NCI-H2029 (cell line): ENCODE data around the gene TBATA.
"Not testable (repeated sequence)": the region's sequence is repeated elsewhere in the genome, so short reads cannot be mapped to it uniquely, and the experiment has no call there.

ENCODE experiments used
- DNase-seq: peaks from one replicate; lab custom pipeline; 2025; lab: John Stamatoyannopoulos, UW

The TBATA gene

GRCh38 chr10:70779088-70779487 lies 6.1 kb downstream of the TBATA start:
- no peak for DNase-seq

GRCh38 chr10:70778267-70778924 lies 6.8 kb downstream of the TBATA start:
- DNase-seq = no peak

GRCh38 chr10:70777063-70777875 lies 7.9 kb downstream of the TBATA start:
- DNase-seq = no peak

GRCh38 chr10:70776455-70777005 lies 8.6 kb downstream of the TBATA start:
- DNase-seq = no peak

GRCh38 chr10:70775679-70776454 lies 9.3 kb downstream of the TBATA start:
- DNase-seq = no peak

DNA sequence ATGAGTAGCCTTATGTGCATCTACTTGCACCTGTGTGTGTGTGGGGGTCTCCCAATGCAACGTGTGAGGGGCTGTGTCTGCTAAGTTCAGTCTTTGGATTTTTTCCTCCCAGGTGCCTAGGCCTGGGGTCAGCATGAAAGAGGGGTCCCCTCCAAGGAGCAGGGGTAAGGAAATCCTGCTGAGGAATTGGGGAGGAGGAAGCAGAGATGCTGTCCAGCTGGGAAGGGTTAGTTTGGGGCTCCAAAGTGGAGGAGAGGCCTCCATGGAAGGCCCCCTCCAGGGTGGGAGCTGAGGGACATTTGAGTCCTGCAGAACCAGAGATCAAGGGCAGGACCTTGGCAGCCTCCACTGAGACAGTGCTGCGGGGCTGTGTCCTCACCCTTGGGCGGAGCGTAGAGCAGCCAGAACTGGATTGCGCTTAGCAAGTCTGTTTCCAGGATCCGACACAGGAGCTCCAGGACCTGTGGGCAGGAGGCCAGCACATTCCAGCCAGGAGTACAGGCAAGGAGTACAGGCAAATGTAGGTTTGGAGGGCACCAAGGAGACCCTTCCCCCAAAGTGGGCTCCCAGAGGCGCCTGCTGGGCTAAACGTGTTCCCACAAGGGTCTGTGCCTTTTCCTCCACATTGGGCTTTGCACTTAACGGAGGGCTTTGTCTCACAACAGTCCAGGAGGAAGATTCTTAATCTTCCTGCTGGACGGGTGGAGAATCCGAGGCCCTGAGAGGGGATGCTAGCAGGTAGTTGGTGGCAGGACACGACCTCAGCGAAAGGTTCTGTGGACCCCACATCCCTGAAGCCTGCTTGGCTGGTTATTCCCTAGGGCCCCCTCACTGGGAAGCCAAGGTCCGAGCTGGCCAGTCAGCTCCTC lies 10.1 kb downstream of the TBATA start:
- no peak for DNase-seq

GRCh38 chr10:70773965-70774809 lies 11.0 kb downstream of the TBATA start:
- DNase-seq = no peak

DNA sequence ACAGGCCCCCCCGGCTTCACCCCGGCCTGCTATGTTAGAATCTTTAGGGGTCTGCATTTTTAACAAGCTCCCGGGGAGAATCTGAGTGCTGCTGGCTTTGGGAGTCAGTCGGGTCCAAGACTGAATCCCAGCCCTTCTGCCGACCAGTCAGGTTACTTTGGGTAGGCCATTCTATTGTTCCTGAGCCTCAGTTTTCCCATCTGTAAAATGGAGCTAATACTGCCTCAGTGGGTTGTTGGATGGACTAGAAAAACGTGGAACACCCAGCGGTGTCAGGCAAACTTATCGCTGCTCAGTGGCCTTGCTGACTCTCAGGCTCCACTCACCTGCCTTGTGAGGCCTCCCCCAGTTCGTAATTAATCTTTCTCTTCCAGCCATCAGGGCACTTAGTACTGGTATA lies 11.7 kb downstream of the TBATA start:
- no peak for DNase-seq

- no peak for DNase-seq
Measured at GRCh38 chr10:70772627-70773026, 12.6 kb downstream of the TBATA start.

- DNase-seq = no peak
Measured at GRCh38 chr10:70771311-70772194, 13.6 kb downstream of the TBATA start.

GRCh38 chr10:70770516-70770915 lies 14.7 kb downstream of the TBATA start:
- DNase-seq = not testable (repeated sequence)

DNA sequence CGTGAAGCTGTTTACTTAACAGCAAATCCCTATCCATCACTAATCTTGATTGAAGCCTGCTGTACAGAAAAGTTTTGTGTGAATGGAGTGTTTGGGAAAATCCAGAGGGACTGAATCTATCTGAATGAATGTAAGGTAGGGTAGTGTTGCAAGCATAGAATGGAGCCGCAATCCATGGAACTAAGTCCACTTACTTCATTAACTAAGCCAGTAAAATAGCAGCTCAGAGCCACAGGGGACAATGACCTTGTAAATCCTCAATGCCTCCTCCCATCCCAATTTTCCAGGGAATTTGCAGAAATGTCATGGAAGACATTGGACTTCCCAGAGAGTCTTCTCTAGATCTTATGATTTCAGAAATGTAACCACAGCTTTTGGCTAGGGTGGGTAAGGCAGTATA lies 15.2 kb downstream of the TBATA start:
- no peak for DNase-seq

GRCh38 chr10:70769121-70769520 lies 16.1 kb downstream of the TBATA start:
- DNase-seq = no peak

GRCh38 chr10:70768026-70768685 lies 17.0 kb downstream of the TBATA start:
- DNase-seq = not testable (repeated sequence)

DNA sequence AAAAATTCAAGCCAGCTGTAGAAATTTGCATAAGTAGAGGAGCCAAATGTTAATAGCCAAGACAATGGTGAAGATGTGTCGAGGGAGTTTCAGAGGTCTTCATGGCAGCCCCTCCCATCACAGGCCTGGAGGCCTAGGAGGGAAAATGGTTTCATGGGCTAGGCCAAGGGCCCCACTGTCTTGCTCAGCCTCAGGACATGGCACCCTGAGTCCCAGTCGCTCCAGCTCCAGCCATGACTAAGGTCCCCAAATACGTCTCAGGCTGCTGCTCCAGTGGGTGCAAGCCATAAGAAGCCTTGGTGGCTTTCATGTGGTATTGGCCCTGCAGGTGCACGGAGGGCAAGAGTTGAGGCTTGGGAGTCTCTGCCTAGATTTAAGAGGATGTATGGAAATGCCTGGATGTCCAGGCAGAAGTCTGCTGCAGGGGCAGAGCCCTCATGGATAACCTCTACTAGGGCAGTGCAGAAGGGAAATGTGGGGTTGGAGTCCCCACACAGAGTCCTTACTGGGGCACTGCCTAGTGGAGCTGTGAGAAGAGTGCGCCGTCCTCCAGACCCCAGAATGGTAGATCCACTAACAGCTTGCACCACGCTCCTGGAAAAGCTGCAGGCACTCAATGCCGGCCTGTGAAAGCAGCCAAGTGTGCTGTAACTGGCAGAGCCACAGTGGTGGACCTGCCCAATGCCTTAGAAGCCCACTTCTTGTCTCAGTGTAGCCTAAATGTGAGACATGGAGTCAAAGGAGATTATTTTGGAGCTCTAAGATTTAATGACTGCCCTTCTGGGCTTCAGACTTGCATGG lies 19.2 kb downstream of the TBATA start:
- DNase-seq = no peak

DNA sequence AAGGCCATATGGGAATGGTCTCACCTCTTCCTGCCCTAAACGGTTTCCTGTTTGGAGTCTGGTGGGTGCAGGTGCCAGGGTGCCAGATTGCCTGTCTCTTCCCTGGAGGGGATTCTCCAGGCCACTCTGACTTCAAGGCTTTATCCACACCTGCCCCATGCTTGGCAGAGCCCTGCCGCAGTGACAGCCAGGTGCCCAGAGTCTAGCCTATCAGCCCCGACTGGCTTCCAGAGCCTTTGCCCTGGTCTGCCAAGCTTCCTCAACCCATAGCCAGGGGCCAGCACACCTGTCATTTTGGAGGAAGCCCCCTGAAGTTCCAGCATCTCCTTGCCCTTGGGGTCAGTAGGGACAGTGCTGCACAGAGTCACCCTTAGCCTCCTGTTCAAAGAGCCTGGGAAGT lies 21.6 kb downstream of the TBATA start:
- no peak for DNase-seq

- DNase-seq = no peak
Measured at GRCh38 chr10:70762441-70763175, 22.6 kb downstream of the TBATA start.
